NCI-H1930 (cell line): Measurements from ENCODE around the gene LIPH.

Experiments used
- DNase-seq, 2 experiments: peaks; one replicate each; lab custom pipeline; 2025; lab: John Stamatoyannopoulos, UW

Gene LIPH

DNA sequence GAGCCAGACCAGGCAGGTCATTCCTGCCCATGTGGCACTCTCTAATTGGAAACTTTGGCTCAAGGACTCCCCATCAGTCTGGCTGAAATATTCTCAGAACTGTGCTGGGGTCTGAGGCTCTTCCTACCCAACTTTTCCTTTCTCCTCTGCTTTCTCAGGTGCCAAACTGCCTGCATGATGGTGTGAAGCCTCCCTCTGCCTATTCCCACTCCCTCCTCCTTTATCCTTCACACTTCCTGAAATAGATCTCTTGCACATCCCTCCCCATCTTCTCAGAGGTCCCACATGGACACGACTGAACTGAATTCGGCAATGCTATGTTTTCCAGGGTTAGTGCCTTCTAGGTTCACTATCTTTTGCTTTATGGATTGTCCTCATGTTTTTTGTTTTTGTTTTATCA is 12.5 kb downstream of the LIPH start:
- no peak for DNase-seq

DNA sequence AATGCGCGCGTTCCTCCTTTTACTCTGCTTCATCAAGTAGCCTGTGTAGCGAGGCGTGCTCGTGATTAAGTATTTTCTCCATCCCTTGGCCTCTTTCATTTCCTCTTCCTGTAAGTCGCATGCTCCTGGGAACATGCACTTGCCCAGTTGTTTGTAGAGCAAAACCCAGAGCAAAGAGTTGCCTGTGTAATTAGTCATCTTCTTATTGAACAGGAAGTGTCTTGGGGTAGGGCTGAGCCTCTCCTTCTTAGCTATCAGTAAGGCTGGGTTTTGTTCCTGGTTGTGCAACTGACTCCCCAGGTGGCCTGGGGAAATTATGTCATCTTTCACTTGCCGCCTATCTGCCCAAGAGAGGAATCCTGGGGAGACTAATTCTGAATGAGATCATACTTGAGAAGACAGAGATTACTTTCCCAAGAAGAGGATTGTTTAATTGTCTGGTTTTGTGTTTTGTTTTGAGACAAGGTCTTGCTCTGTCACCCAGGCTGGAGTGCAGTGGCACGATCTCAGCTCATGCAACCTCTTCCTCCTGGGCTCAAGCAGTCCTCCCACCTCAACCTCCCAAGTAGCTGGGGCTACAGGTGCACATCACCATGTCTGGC is 14.9 kb downstream of the LIPH start:
- DNase-seq = no peak

DNA sequence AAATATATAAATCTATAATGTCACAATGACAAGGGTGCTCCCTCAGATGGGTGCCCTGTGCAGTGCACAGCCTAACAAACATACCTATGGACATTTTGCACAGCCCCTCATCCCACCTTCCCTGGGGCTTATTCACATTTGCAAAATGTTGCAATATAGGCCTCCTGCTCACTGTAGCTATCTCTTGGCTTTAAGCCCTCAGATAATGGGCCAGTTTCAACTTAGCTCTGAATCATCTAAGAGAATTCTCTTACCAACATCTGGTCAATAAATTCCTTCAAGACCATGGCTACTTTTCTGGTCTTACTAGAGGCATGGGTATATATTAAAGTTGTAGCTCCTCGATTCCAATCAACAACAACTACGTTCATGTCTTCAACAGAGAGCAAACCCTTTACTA is 17.9 kb downstream of the LIPH start:
- no peak for DNase-seq

DNA sequence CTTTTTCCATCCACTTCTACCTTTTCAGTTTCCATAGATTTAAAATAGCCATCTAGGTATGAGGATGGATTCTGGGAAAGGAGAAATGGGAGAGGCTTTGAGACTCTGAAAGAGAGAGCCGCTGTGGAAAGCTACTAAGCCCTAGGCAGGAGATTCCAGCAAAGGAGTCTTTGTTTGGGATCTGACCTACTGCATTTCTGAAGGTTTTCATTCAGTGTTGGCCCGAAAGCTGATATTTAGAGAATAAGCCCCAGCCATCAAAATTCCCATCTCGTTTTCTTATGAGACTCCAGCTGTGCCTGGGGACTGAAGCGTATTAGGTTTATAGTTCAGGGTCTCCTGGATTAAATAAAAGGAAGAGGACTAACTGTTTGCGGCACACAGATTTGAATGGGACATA is 19.5 kb downstream of the LIPH start:
- DNase-seq = no peak

DNA sequence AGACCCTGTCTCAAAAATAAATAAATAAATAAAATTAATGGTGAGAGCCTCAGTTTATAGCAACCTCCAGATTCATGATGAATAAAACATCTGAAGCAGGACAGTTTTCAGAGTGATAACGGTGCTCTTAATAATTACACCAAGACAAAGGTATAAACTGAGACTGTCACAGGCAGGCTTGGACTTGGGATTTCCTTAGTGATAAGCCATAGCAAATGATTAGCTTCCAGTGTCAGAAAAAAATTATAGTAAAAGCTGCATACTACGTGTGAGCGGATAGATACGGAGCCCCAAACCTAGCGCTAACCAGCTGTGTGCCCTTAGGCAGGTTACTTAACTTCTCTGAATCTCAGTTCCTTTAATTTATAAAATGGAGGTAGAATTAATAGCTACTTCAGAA is 21.5 kb downstream of the LIPH start:
- no peak for DNase-seq

DNA sequence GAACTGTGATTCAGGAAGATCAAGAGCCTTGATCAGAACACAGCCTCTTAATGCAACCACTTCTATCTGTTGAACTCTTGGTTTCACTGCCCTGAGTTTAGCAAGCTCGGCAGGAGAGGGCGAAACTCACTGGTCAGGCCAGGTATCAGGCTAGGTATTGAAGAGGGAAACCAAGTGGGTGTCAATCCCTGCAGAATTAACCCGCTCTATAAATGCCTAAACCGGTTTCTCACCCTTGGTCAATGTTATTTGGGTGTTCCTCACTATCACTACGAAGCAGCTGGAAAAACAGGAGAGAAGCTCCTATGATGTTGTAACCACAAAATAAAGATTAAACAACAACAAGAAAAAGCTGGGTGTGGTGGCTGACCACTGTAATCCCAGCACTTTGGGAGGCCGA is 23.9 kb downstream of the LIPH start:
- no peak for DNase-seq

DNA sequence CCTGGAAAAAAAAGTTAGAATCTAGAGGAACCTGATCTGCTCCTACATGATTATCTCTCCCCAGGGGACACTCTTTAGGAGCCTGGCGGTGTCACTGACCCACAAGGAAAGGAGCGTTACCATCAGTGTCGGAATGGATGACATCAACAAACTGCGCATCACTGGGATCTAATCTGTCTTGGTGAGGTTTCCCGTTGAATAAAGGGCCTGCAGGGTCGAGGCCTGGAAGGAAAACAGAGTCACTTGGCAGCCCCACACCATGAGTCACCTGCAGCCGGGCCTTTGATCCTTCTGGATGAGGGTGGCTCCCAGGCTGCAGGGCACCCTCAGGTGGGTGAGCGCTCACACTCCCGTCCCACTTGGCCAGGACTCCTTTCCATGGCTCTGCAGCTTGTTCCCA is 25.0 kb downstream of the LIPH start:
- no peak for DNase-seq

DNA sequence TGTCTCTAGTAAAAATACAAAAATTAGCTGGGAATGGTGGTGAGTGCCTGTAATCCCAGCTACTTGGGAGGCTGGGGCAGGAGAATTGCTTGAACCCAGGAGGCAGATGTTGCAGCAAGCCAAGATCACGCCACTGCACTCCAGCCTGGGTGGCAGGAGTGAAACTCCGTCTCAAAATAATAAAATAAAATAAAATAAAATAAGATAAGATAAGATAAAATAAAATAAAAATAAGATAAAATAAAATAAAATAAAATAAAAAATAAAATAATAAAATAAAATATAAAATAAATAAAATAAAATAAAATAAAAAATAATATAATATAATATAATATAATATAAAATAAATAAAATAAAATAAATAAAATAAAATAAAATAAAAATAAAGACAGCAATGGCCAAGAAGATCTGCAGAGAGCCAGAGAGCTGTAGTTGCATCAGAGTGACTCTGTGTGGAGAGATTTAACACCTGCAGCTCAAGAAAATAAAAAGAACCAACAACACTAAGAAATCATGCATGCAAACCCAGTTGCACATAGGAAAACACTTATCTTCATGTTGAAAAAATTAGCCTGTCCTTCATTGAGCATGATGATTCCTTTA is 25.9 kb downstream of the LIPH start:
- DNase-seq = no peak

DNA sequence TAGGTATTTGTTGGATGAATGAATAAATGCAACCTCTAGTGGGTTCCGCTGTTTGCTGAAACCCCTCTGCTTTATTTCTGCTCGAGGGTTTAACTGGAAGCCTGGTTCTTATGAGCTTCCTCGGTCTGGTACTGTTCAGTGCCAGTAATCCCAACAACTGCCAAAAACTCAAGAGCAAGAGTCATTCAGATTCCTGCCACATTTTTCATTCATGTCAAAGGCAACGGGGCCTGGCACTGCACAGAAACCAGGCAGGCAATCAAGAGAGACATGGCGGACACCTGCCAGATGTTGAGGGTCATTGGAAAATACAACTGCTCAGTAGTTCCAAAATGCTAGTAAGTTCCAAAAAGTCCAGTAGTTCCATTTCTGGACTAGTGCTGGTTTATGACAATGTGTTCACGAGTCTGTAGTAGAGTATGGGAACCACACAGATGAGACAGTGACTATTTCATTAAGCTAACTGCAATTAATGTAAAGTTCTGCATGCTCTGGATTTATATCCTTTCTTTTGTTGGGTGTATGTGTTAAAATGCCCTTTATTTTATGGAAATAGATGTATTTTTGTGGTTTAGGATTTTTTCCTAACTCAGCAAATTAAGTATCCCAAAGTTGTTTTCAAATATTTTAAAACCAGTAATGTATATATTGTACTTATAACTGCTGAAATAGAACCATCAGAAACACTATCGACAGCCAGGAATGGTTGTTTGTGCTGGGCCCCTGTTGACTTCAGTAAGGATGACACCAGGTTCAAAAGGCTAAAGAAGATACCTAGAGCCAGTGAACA is 30.8 kb downstream of the LIPH start:
- DNase-seq = no peak

DNA sequence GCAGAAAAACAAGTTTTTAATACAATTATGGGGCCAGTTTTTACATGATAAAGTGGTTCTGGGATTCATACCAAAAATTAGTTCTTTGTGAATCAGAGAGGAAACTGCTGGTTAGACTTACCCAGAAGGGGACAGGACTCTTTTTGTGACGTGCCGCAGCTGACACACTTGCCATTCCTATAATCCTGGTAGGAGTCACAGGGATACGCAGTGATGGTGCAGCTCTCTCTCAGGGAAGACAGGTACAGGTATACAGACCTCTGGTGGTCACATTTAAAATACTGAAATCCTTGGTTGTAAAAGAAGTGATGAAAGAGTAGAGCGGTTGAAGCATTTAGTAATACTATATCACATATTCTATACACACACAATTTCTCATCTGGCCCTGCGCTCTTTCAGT is 33.4 kb downstream of the LIPH start:
- DNase-seq = peak in 1 of 2 experiments; percentile 17

DNA sequence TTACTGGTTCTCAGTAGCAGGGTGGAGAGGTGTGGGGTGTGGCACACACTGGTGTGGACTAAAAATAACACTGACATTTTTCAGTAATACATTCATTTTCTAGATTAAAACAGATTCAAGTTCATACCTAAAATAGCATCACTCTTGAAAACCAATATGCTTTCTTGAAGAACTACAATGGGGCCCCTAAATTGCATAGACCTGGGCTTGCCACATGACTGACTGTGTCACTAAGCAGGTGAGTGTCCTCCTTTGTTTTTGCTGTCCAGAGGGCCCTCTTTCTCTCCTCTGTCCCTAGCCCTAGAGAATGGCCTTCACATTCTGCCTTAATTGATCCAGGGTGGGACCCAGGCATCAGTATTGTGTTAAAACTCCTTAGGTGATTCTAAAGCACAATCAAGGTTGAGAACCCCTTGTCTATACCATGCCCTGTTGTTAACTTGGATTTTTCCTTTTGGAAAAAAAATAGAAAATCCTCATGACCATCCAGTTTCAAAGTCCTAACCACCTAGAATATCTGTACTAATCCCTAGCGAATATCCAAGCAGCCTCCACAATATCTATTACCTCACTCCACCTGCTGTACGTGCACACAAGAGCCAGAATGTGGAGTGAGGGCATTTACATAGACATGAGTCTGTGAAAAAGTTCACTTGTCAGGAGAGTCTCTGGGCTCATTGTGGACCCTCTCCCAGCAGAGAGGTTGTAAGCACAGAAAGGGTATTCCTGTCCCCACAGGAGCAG is 34.8 kb downstream of the LIPH start:
- no peak for DNase-seq

DNA sequence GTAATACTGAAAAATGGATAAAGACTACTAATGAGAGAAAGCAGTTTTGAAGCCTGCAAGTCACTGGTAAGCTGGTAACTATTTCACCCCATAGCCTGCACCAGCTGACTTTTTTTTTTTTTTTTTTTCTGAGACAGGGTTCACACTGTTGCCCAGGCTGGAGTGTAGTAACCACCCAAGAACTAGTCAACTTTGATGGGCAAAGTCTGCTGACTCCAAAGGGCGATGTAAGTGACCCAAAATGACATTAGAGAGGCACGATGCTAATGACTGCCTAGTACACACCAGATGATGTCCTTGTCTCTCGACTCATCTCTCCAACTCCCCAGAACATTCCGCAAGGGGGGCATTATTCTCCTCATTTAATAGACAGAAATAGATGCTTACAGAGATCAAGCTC is 40.7 kb downstream of the LIPH start:
- no peak for DNase-seq

DNA sequence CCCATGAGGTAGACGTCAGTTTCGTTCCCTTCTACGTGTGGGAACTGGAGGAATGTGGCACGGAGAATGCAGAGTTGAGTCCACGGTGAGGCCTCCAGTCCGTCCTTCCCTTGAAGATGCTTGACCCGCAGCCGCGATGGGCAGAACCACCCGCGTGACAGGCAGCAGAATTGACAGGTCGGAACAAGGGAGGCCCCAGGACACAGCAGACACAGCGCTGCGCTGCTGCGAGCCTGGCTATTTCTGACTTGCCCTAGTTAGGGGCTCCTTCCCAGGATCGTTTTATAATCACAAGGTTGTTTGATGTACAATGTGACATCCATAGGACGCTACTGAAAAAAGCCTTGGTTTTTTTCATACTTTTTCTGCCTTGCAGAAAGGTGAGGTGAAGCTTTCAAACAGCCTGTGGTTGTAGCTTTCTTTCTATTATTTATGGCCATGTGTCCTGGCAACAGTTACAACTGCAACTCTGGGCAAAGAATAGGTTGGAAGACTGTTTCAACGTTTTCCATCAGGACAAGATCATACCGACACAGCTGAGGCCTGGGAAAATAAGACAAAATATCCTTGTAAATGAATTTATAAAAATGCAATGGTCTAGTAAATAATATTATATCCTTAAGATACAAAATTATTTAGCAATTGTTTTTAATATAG is 43.9 kb downstream of the LIPH start:
- DNase-seq = no peak

DNA sequence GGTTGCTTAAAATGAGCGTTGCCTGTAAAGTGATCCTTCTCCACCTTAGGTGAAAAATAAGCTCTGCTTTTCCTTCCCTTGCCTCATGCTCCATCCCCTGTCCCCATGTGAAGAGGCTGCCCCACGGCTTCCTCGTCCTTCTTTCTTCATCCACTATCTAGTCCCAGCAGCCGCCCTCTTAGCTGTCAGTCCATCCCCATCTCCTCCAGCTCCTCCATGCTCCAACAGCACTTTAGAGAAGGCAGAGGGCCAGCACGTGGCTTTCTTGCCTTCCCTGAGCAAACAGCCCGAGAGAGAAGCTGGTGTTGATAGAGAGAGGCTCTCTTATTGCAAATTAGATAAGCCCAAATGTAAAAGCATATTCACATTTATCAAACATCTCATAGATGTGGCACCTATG is 44.5 kb downstream of the LIPH start:
- no peak for DNase-seq

DNA sequence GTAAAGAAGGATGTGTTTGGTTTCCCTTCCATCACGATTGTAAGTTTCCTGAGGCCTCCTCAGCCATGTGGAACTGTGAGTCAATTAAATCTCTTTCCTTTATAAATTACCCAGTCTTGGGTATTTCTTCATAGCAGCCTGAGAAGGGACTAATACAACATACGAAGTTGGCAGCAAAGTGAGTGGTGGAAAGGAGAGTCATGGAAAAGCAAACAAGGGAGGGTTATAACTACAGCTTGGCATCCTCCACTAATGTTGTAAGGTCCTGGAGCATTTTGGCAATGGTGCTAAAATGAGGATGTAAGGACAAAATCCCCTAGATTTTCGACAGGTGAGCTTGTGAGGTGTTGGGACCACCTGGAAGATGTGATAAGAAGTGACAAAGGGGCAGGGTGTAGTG is 47.8 kb downstream of the LIPH start:
- DNase-seq = no peak

DNA sequence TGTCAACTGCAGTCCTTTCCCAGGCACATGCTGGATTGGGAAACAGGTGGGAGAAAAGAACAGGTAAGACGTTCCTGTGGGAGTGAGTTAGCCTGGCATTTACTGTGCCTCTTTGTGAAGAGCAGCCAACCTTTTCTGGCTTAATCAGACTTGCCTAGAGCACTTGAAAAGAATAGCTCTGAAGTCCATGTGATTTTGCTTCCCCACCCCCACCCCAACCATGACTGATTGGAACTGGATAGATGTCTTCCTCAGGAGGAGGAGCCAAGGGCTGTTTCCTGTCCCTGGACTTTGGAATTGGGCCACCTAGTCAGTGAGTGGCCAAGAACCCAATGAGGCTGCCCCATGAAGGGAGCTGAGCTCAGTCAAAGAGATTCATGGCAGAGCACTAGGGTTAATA is 48.9 kb downstream of the LIPH start:
- no peak for DNase-seq

DNA sequence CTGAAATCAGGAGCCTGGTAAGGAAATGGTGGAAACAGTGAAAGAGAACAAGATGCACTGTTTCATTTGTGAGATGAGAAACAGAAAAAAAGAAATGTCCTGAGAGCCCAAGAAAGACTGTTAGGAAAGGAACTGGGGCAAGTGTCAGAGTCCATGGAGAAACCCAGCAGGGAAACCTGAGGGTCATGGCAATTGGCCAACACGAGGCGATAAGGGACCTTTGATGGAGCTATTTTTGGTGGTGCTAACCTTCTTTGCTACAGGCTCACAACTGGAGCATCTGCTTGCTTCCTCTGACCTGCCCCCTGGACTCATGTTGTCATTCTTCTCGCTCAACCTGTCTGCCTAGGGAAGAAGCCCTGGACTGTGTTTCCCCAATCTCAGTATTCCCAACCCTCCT is 49.4 kb downstream of the LIPH start:
- DNase-seq = no peak

DNA sequence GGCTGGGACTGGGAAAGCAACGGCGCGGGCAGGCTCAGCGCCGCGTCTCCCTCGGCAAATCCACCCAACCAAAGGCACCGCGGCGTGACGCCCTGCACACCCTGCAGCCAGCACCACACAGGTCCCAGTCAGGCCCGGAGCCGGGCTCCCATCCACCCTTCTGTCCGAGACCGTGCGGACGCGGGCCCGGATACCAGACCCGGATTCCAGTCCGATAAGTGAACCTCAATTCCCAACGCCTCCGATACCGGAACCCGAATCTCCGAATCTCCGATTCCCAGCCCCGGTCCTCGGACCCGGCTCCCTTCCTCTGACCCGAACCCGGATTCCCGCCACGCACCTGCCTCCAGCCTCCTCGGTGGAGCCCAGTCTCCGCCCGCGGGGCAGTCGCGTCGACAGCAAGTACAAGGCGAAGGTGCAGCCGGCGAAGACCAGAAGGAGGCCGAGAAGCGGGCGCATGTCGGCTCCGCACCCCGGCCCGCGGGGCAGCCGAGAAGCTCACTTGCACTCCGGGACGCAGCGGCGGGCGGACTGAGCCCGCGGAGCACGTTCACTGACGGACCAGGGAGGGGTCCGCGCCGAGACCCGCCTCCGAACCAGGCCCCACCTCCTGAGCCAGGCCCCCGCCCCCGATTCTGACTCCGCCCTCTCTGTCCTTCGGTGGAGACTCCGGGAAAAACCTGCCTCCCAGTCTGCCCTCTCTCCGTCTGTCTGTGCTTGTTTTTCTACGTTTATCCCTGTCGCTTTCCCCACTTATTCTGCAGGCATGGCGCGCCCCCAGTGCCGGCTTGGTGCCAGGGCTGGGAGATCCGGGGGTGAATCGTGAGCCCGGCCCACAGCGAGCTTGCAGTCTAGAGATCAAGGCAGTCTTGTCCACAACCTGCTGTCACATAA is 53.6 kb downstream of the LIPH start, which contains the start of gene TMEM41A:
Gene TMEM41A (minus strand): TSS at position 533 of the 894 bp plus-strand sequence. CDS start 74 bp downstream, at position 459.
- DNase-seq = peak; percentile 73 to 87

DNA sequence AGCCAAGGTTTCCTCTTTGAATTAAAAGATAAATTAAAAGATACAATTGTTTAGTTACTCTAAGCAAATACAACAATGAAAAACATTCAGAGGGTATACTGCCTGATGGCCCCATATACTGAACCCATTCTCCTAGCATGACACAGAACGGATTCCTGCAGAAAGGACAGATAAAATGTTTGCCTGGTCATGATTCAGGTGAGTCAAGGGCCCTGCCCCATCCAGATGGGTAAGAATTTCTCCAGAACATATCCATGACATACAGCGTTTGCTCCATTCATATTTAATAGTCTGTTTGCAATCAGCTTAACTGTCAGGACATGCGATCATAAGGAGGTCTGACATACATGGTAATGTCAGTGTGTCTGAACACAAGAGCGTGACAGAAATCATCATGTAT is 62.1 kb downstream of the LIPH start:
- DNase-seq = no peak

DNA sequence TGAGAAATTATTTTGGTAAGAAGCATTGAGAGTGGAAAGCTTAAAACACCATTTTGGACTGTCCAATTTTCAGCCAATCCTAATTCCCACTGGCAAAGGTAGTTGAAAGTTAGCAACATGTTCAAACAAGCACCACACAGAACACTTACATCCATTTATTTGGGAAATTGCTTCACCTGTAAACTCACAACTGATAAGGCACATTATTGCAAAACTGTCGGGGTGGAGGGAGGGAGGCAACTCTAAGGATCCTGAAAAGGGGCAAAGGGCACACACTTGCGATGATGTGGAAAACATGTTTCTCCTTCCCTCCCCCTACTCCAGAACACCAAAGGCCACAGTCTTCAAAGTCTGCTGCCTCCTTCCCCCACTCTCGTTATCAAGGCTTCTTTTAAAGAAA is 62.9 kb downstream of the LIPH start:
- DNase-seq = no peak

DNA sequence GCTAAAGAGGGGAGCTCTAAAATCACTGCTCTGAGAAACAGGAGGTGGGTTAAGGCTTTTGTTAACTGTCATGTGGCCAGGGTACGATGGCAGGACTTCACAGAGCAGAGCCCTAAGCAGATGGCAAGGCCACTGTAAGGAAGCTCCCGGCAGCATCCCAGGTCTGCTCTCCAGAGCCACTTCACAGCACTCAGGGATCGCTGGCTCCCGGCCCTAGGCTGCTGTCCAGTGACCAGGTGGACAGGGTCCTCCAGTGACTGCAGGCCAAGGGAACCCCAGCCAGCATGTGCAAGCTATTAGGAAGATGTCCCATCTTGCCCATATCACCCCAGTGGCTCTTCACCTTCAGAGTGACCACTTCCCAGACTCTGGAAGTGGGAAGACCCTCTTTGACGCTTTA is 63.9 kb downstream of the LIPH start:
- DNase-seq = no peak
